Fibroblast of lung (primary cell): ENCODE measurements around the gene PANK4. TPM values are rescaled to one million over a fixed set of nuclear protein-coding genes. Genes with fewer than 3 reads are reported as not detected.

ENCODE experiments used
- DNase-seq, 2 donors: peaks; one replicate each; pipeline versions ENCODE4 v3.0.0 to v3.0.0-alpha.2; 2010; ENCODE audit warnings: low read depth in 2 of 2
- H2AFZ ChIP-seq: 2 replicates; pipeline ENCODE4 v1.5.1; 2012; ENCODE audit warnings: low read length, control low read depth, inconsistent platforms
- H3K27ac ChIP-seq: 2 replicates; pipeline ENCODE4 v1.5.1; 2011; ENCODE audit warnings: low read length, control low read depth; ENCODE audit not compliant: insufficient read depth
- H3K27me3 ChIP-seq: 2 replicates; pipeline ENCODE4 v1.5.1; 2011; ENCODE audit warnings: mild to moderate bottlenecking, low read length; ENCODE audit not compliant: control insufficient read depth, insufficient read depth
- H3K36me3 ChIP-seq: 2 replicates; pipeline ENCODE4 v1.5.1; 2011; ENCODE audit warnings: low read length; ENCODE audit not compliant: control insufficient read depth, insufficient read depth
- H3K4me1 ChIP-seq: 2 replicates; pipeline ENCODE4 v1.5.1; 2011; ENCODE audit warnings: low read length; ENCODE audit not compliant: control insufficient read depth, insufficient read depth; ENCODE audit errors: extremely low read depth
- H3K4me2 ChIP-seq: 2 replicates; pipeline ENCODE4 v1.5.1; 2011; ENCODE audit warnings: low read length, control low read depth; ENCODE audit not compliant: insufficient read depth; ENCODE audit errors: extremely low read depth
- H3K4me3 ChIP-seq, 4 experiments: fragments of 200-600 bp in 1 of 4; sonication (generic) in 1 of 4; replicated peaks in 1 of 4; 2 replicates each; pipeline ENCODE4 v1.5.1; 2011 to 2016; ENCODE audit warnings: low read length in 4 of 4, low read depth in 3 of 4, mild to moderate bottlenecking in 3 of 4, control low read depth in 2 of 4, inconsistent platforms in 1 of 4, mixed read lengths in 1 of 4; ENCODE audit not compliant: insufficient read depth in 1 of 4; ENCODE audit errors: control extremely low read depth in 1 of 4
- H3K79me2 ChIP-seq: 2 replicates; pipeline ENCODE4 v1.5.1; 2012; ENCODE audit warnings: mild to moderate bottlenecking, low read length, inconsistent platforms; ENCODE audit not compliant: control insufficient read depth, insufficient read depth
- H3K9ac ChIP-seq: 2 replicates; pipeline ENCODE4 v1.5.1; 2011; ENCODE audit warnings: mild to moderate bottlenecking, low read length, control low read depth; ENCODE audit not compliant: insufficient read depth
- H3K9me3 ChIP-seq: 2 replicates; pipeline ENCODE4 v1.5.1; 2012; ENCODE audit warnings: low read depth, low read length; ENCODE audit not compliant: control insufficient read depth, insufficient read depth
- H4K20me1 ChIP-seq: 2 replicates; pipeline ENCODE4 v1.5.1; 2011; ENCODE audit warnings: low read length; ENCODE audit not compliant: control insufficient read depth, insufficient read depth; ENCODE audit errors: extremely low read depth
- CTCF ChIP-seq, 2 donors: IDR thresholded peaks in 1 of 2; conservative IDR thresholded peaks in 1 of 2; 1 replicate in 1 of 2; 2 replicates in 1 of 2; pipeline ENCODE4 v1.5.1; 2011 to 2012; ENCODE audit warnings: low read length in 2 of 2, control low read depth in 1 of 2, inconsistent platforms in 1 of 2, low read depth in 1 of 2, mild to moderate bottlenecking in 1 of 2
- EZH2 ChIP-seq: IDR thresholded peaks from 2 replicates; pipeline ENCODE4 v1.5.1; 2012; ENCODE audit warnings: low read length, control low read depth, mild to moderate bottlenecking; ENCODE audit errors: missing control alignments
- polyA plus RNA-seq, 2 donors: library from polyadenylated mRNA; depleted of rRNA in 1 of 2; stranded (reverse) in 1 of 2; unstranded in 1 of 2; fragments of >200 nt; gene quantifications; 2 replicates each; pipeline ENCODE4 v1.2.1, GENCODE V29; 2011 to 2012; ENCODE audit warnings: missing spikeins in 1 of 2
- total RNA-seq: library from RNA; depleted of rRNA; stranded (reverse); fragments of >200 nt; gene quantifications from 2 replicates; pipeline ENCODE4 v1.2.1, GENCODE V29; 2014

Gene PANK4
- total and polyA plus RNA-seq, 2 donors (not counting 1 experiment from before 2014, with no cell fraction given) = 8.5 to 17.0 TPM

GRCh38 chr1:2528966-2529783, 2.8 kb upstream of the PANK4 start:
- H2AFZ ChIP-seq = no peak overlapping the region

GRCh38 chr1:2528611-2528965, 2.2 kb upstream of the PANK4 start:
- DNase-seq = no peak
- no peak overlapping the region for H3K4me3 ChIP-seq
- no peak overlapping the region for H3K27ac ChIP-seq
- no peak overlapping the region for H3K4me2 ChIP-seq
- no peaks in the 10 kb centered on the region for H3K9me3 ChIP-seq
- H3K9ac ChIP-seq = no peak overlapping the region
- no peak for TF ChIP-seq EZH2
- TF ChIP-seq CTCF (conservative IDR thresholded peaks at IDR 0.05 in 1 of 2, IDR thresholded peaks at IDR 0.05 in 1 of 2; ENCODE audit: low read depth in 1 of 2, low read length in 2 of 2) = no peak
- no peak overlapping the region for H2AFZ ChIP-seq
- peaks cover 15% of the 10 kb centered on the region for H3K4me1 ChIP-seq
- H3K79me2 ChIP-seq = peaks cover 23% of the 10 kb centered on the region
- H4K20me1 ChIP-seq = no peaks in the 10 kb centered on the region
- peaks cover 2% of the 10 kb centered on the region for H3K36me3 ChIP-seq
- H3K27me3 ChIP-seq = peaks cover 14% of the 10 kb centered on the region

More at GRCh38 chr1:2528966-2529783, 2.8 kb upstream of the PANK4 start:
- peaks cover 1% of the 10 kb centered on the region for H3K36me3 ChIP-seq
- H3K4me1 ChIP-seq = peaks cover 10% of the 10 kb centered on the region
- peaks cover 14% of the 10 kb centered on the region for H3K27me3 ChIP-seq
- TF ChIP-seq CTCF (conservative IDR thresholded peaks at IDR 0.05 in 1 of 2, IDR thresholded peaks at IDR 0.05 in 1 of 2; ENCODE audit: low read depth in 1 of 2, low read length in 2 of 2) = no peak
- no peak for TF ChIP-seq EZH2
- H4K20me1 ChIP-seq = no peaks in the 10 kb centered on the region
- H3K9me3 ChIP-seq = no peaks in the 10 kb centered on the region
- H3K27ac ChIP-seq = no peak overlapping the region
- no peak overlapping the region for H3K4me2 ChIP-seq
- no peak for DNase-seq
- no peak overlapping the region for H3K4me3 ChIP-seq
- peaks cover 17% of the 10 kb centered on the region for H3K79me2 ChIP-seq
- H3K9ac ChIP-seq = no peak overlapping the region

- no peaks in the 10 kb centered on the region for H4K20me1 ChIP-seq
- DNase-seq = no peak
- H3K4me2 ChIP-seq = no peak overlapping the region
- no peak overlapping the region for H2AFZ ChIP-seq
- TF ChIP-seq EZH2 (no peak), CTCF (conservative IDR thresholded peaks at IDR 0.05 in 1 of 2, IDR thresholded peaks at IDR 0.05 in 1 of 2; ENCODE audit: low read depth in 1 of 2, low read length in 2 of 2) (no peak)
- peaks cover 29% of the 10 kb centered on the region for H3K79me2 ChIP-seq
- H3K9ac ChIP-seq = no peak overlapping the region
- peaks cover 2% of the 10 kb centered on the region for H3K36me3 ChIP-seq
- no peak overlapping the region for H3K4me3 ChIP-seq
- no peaks in the 10 kb centered on the region for H3K9me3 ChIP-seq
- no peak overlapping the region for H3K27ac ChIP-seq
- H3K4me1 ChIP-seq = peaks cover 20% of the 10 kb centered on the region
- peaks cover 10% of the 10 kb centered on the region for H3K27me3 ChIP-seq
Measured at GRCh38 chr1:2528016-2528415, 1.6 kb upstream of the PANK4 start.
